T-helper 1 cell treated with Interleukin-12 subunit alpha and Interleukin-12 subunit beta and Interleukin-4 antibody, amounts not matched to agents 30 μg/mL and 1 μg/mL, for 36 hours (primary cell): Measurements from ENCODE around the gene PXK.
A peak's percentile ranks its signal among the peaks of the same experiment; 100 is the strongest.
"Not testable (repeated sequence)": the region's sequence is repeated elsewhere in the genome, so short reads cannot be mapped to it uniquely, and the experiment has no call there.

Source experiments
- H3K27ac Mint-ChIP-seq: one replicate; pipeline ENCODE4 v1.8.0; 2021; ENCODE audit warnings: mild to moderate bottlenecking, mixed read lengths
- H3K27me3 Mint-ChIP-seq: one replicate; pipeline ENCODE4 v1.8.0; 2021; ENCODE audit warnings: low read depth, mixed read lengths
- H3K36me3 Mint-ChIP-seq: one replicate; pipeline ENCODE4 v1.8.0; 2021; ENCODE audit warnings: low read depth, mixed read lengths
- H3K4me1 Mint-ChIP-seq: one replicate; pipeline ENCODE4 v1.8.0; 2021; ENCODE audit warnings: low read depth, mixed read lengths
- H3K4me3 Mint-ChIP-seq: one replicate; pipeline ENCODE4 v1.8.0; 2021; ENCODE audit warnings: mild to moderate bottlenecking, moderate library complexity, mixed read lengths
- H3K9me3 Mint-ChIP-seq: one replicate; pipeline ENCODE4 v1.8.0; 2021; ENCODE audit warnings: mixed read lengths

PXK gene

DNA sequence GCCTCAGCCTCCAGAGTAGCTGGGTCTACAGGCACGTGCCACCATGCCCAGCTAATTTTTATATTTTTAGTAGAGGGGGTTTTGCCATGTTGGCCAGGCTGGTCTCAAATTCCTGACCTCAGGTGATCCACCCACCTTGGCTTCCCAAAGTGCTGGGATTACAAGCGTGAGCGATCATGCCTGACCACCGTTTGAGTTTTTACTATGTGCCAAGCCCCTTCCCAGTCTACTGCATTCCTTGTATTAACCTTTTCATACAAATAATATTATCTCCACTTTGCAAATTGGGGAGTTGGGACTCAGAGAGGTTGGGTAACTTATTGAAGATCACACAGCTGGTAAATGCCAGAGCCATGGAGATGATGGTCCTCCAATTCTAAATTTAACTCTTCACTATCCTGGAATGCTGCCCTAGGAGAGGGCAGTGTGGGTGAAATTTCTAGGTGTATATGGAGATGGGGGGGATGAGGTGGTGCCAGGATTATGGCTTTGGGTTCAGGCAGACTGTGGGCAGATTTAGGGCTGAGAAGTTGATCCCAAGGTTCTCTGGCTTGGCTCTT, 1.0 kb upstream of the PXK start:
- peak overlapping the region; percentile 21 for H3K27ac Mint-ChIP-seq
- H3K4me3 Mint-ChIP-seq = peak overlapping the region; percentile 64
- no peaks in the 10 kb centered on the region for H3K9me3 Mint-ChIP-seq
- peaks cover 3% of the 10 kb centered on the region for H3K27me3 Mint-ChIP-seq
- H3K4me1 Mint-ChIP-seq = peaks cover 32% of the 10 kb centered on the region
- H3K36me3 Mint-ChIP-seq = peaks cover 9% of the 10 kb centered on the region

DNA sequence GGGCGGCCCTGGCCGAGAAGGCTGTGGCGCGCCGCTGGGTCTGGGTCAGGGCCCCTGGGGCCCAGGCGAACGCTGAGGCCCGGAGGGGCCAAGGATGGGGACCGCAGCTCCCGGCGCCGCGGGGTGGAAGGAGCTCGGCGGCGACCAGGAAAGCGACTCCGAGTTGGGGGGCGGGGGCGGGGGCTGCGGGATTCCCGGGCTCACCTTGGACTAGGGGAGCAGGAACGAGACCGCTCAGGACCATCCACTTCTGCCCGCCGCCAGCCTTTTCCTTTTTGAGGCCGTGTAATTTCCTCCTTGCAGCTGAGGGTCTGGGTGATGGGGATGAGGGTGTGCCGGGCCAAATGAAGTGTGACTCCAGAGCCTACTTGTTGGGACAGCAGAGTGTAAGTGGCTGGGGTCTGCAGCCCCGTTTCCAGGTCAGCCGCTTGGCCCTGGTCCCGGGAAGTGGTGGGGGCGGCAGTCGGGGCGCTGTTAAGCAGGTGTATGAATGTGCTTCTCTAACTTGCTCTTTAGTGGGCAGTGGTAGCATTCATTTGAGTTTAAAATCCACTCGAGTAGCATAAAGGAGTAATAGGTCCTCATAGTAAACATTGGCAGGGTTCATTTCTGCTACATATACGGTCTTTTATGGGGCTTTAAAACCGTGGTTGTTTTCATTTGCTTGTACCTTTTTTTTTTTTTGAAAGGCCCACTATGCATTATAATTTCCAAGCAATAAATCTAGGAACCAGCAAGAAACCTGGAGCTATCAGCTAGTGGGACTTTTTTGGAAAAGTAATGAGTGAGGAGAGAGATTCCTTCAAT, 717 bp downstream of the PXK start:
- peaks cover 9% of the 10 kb centered on the region for H3K36me3 Mint-ChIP-seq
- peaks cover 32% of the 10 kb centered on the region for H3K4me1 Mint-ChIP-seq
- no peaks in the 10 kb centered on the region for H3K9me3 Mint-ChIP-seq
- H3K27ac Mint-ChIP-seq = peak overlapping the region; percentile 95
- peak overlapping the region; percentile 99 for H3K4me3 Mint-ChIP-seq
- H3K27me3 Mint-ChIP-seq = peaks cover 3% of the 10 kb centered on the region

- H3K4me3 Mint-ChIP-seq = peak overlapping the region; percentile 99
- H3K9me3 Mint-ChIP-seq = no peaks in the 10 kb centered on the region
- peaks cover 35% of the 10 kb centered on the region for H3K4me1 Mint-ChIP-seq
- peak overlapping the region; percentile 95 for H3K27ac Mint-ChIP-seq
- peaks cover 1% of the 10 kb centered on the region for H3K27me3 Mint-ChIP-seq
- H3K36me3 Mint-ChIP-seq = peaks cover 11% of the 10 kb centered on the region
These were observed 1.3 kb downstream of the PXK start for GRCh38 chr3:58334013-58334321.

DNA sequence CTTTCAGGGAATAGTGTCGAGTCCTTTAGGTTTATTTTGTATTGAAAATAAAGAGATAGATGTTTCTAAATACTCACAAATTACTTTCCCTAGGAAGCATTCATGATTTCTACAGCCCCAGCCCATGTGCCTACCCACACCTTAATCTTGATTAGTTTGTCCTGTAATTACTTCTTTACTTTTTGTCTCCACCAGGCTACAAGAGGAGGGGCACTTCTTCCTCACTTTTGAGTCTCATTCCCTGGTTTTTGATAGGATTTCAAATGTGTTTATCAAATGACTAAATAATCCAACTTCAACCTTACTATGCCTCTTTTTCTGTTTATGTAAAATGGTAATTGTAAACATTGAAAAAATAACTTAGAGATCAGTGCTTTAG, 1.8 kb downstream of the PXK start:
- Mint-ChIP-seq H3K4me1 (peaks cover 37% of the 10 kb centered on the region), H3K27me3 (no peaks in the 10 kb centered on the region)

DNA sequence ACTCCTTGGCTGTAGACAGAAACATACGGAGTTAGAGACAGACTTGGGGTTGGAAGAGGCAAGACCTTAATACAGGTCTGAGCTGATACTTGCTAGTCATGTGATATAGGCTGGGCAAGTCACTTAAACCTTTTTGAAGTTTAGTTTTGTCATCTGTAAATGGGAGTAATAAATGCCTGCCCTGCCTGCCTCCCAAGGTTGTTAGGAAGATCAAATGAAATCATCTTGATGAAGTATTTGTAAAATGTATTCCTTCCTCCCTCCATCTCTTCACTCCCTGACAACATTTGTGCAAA, 2.9 kb downstream of the PXK start:
- no peaks in the 10 kb centered on the region for H3K27me3 Mint-ChIP-seq
- H3K4me1 Mint-ChIP-seq = peaks cover 34% of the 10 kb centered on the region
- H3K36me3 Mint-ChIP-seq = peaks cover 18% of the 10 kb centered on the region
- peak overlapping the region; percentile 81 for H3K4me3 Mint-ChIP-seq
- H3K27ac Mint-ChIP-seq = peak overlapping the region; percentile 95
- H3K9me3 Mint-ChIP-seq = no peaks in the 10 kb centered on the region

More for the DNA sequence above, 1.8 kb downstream of the PXK start:
- H3K27ac Mint-ChIP-seq = peak overlapping the region; percentile 95
- H3K4me3 Mint-ChIP-seq = peak overlapping the region; percentile 99
- H3K36me3 Mint-ChIP-seq = peaks cover 16% of the 10 kb centered on the region
- no peaks in the 10 kb centered on the region for H3K9me3 Mint-ChIP-seq

DNA sequence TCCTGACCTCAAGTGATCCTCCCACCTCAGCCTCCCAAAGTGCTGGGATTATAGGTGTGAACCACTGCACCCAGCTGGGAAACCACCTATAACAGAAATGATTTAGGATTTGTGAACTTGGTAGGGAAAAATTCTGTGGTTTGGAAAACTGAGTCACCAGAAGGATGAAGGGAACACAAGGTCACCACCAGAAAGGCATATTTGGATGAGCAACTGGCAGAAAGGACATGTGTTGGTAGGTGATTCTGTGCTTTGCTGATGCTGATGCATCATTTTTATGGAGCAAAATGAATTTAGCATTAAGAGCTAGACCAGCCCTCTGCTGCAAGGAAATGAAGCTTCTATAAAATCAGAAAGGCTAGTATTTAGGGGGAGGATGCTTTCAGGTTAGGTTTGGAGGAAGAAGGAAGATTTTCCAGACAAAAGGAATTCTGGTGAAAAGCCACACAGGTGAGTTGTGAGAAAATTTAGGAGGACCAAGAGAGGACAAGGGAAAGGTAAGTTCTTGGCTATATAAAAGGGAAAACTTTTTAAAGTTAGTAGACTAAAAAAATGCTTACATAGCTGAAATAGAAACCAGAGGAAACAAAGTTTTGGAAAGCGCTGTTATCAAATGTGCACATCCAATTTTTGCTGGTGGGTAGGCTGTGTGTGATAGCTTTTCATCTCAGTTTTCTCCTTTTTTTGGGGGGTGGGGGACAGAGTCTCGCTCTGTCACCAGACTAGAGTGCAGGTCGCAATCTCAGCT, 3.6 kb downstream of the PXK start:
- peaks cover 25% of the 10 kb centered on the region for H3K36me3 Mint-ChIP-seq
- no peaks in the 10 kb centered on the region for H3K27me3 Mint-ChIP-seq
- peaks cover 35% of the 10 kb centered on the region for H3K4me1 Mint-ChIP-seq
- no peaks in the 10 kb centered on the region for H3K9me3 Mint-ChIP-seq
- peak overlapping the region; percentile 34 for H3K27ac Mint-ChIP-seq
- H3K4me3 Mint-ChIP-seq = peak overlapping the region; percentile 2

DNA sequence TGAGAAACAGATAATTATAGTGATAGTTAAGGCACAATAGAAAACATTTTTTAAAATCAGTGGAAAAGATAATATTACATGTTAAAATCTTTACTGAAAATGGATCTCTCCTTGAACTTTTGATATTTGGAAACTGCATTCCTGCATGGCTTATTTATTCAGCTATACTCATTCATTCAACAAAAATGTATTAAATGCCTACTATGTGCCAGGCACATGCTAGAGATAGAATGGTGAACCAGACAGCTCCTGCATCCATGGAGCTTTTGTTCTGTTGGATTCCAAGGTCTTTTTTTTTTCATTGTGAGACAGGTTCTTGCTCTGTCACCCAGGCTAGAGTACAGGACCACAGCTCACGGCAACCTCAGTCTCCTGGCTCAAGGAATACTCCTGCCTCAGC, 4.5 kb downstream of the PXK start:
- no peaks in the 10 kb centered on the region for H3K27me3 Mint-ChIP-seq
- H3K9me3 Mint-ChIP-seq = no peaks in the 10 kb centered on the region
- H3K36me3 Mint-ChIP-seq = peaks cover 28% of the 10 kb centered on the region
- no peak overlapping the region for H3K27ac Mint-ChIP-seq
- peaks cover 32% of the 10 kb centered on the region for H3K4me1 Mint-ChIP-seq
- no peak overlapping the region for H3K4me3 Mint-ChIP-seq

- not testable (repeated sequence) for H3K27me3 Mint-ChIP-seq, H3K9me3 Mint-ChIP-seq, H3K4me3 Mint-ChIP-seq
- Mint-ChIP-seq H3K27ac (peak overlapping the region; percentile 41), H3K36me3 (peaks cover 30% of the 10 kb centered on the region), H3K4me1 (peaks cover 34% of the 10 kb centered on the region)
These were observed 6.5 kb downstream of the PXK start for GRCh38 chr3:58339146-58339545.

GRCh38 chr3:58340594-58341244, 8.0 kb downstream of the PXK start:
- H3K27me3 Mint-ChIP-seq = no peaks in the 10 kb centered on the region
- H3K4me1 Mint-ChIP-seq = peaks cover 27% of the 10 kb centered on the region
- no peaks in the 10 kb centered on the region for H3K9me3 Mint-ChIP-seq
- peaks cover 29% of the 10 kb centered on the region for H3K36me3 Mint-ChIP-seq
- peak overlapping the region; percentile 57 for H3K27ac Mint-ChIP-seq
- H3K4me3 Mint-ChIP-seq = no peak overlapping the region

- Mint-ChIP-seq H3K4me3 (no peak overlapping the region), H3K27me3 (no peaks in the 10 kb centered on the region), H3K36me3 (peaks cover 28% of the 10 kb centered on the region), H3K9me3 (no peaks in the 10 kb centered on the region), H3K27ac (peak overlapping the region; percentile 49), H3K4me1 (peaks cover 28% of the 10 kb centered on the region)
These were observed 8.7 kb downstream of the PXK start for GRCh38 chr3:58341376-58341775.

DNA sequence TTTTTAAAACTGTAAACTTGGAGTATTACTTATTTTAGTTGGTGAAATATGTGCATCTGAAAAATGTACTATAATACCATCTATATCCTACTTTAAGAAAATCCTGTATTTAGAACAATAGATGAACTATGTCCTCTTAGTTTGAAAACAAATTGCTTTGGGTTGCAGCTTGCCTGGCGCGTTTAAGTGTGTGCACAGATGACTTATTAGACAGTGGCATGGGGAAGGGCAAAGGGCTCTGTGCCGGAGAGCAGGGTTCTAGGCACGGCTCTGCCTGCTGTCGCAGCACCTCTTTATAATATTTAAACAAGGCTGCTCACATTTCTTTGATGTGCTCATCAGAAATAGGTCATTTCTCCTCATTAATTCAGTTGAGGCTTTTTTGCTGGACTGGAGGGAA, 10.0 kb downstream of the PXK start:
- Mint-ChIP-seq H3K4me1 (peaks cover 35% of the 10 kb centered on the region), H3K27me3 (no peaks in the 10 kb centered on the region), H3K27ac (no peak overlapping the region), H3K4me3 (no peak overlapping the region), H3K36me3 (peaks cover 30% of the 10 kb centered on the region), H3K9me3 (no peaks in the 10 kb centered on the region)

- Mint-ChIP-seq H3K27me3 (no peaks in the 10 kb centered on the region), H3K36me3 (peaks cover 24% of the 10 kb centered on the region), H3K27ac (no peak overlapping the region), H3K4me1 (peaks cover 48% of the 10 kb centered on the region), H3K9me3 (no peaks in the 10 kb centered on the region), H3K4me3 (no peak overlapping the region)
These were observed 12.8 kb downstream of the PXK start for GRCh38 chr3:58345457-58345856.

GRCh38 chr3:58346368-58346767, 13.7 kb downstream of the PXK start:
- Mint-ChIP-seq H3K9me3 (no peaks in the 10 kb centered on the region), H3K4me1 (peaks cover 51% of the 10 kb centered on the region), H3K27me3 (no peaks in the 10 kb centered on the region), H3K4me3 (peak overlapping the region; percentile 12), H3K36me3 (peaks cover 18% of the 10 kb centered on the region), H3K27ac (peak overlapping the region; percentile 9)

- H3K4me3 Mint-ChIP-seq = no peak overlapping the region
- peaks cover 17% of the 10 kb centered on the region for H3K36me3 Mint-ChIP-seq
- no peaks in the 10 kb centered on the region for H3K27me3 Mint-ChIP-seq
- H3K4me1 Mint-ChIP-seq = peaks cover 63% of the 10 kb centered on the region
- H3K9me3 Mint-ChIP-seq = no peaks in the 10 kb centered on the region
- H3K27ac Mint-ChIP-seq = no peak overlapping the region
These were observed 15.3 kb downstream of the PXK start for GRCh38 chr3:58347984-58348383.
